Middle frontal gyrus (tissue), 1 donor: ENCODE results near the gene SLC25A25.

ENCODE experiments used
- DNase-seq: peaks from one replicate; pipeline ENCODE4 v3.0.0-alpha.2; 2015; ENCODE audit warnings: low spot score; ENCODE audit errors: extremely low spot score

Gene SLC25A25

DNA sequence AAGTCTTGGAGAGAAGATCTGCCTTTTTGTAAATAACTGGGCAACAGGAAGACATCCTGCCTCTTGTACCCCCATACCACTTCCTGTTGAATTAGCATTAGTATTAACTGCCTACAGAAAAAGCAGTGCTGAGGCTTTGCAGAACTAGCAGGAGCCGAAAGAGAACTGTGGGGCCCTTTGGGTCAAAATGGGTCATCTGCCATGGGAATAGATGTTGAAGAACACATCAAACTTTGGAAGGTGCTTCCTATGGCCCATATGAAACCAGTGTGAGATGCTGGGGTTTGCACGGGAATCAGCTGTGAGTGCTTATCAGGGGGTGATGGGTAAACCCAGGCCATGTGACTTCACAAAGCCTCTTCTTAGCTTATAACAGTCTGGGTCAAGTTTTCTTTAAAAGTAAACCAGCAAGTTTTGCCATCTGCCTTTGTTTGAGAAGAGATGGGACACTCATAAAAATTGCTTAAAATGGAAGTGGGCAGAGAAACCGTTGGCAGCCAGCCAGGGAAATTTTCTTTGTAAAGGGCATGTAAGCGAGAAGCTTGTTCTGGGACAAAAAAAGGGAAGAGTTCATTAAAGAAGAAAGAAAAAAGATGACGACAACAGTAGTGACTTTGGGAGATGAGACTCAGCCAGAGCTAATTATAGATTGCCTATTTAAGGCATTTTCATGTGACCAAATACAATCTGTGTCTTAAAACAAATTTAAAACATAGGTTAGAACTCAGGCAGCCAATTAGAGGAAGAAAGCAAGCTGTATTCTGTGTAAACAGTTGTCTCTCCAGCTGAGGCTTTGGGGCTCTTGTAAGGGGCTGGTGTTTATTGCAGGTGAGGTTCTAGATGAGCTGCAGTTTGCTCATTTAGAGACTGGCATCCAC, 4.4 kb downstream of the SLC25A25 start:
- peak; percentile 63 for DNase-seq

DNA sequence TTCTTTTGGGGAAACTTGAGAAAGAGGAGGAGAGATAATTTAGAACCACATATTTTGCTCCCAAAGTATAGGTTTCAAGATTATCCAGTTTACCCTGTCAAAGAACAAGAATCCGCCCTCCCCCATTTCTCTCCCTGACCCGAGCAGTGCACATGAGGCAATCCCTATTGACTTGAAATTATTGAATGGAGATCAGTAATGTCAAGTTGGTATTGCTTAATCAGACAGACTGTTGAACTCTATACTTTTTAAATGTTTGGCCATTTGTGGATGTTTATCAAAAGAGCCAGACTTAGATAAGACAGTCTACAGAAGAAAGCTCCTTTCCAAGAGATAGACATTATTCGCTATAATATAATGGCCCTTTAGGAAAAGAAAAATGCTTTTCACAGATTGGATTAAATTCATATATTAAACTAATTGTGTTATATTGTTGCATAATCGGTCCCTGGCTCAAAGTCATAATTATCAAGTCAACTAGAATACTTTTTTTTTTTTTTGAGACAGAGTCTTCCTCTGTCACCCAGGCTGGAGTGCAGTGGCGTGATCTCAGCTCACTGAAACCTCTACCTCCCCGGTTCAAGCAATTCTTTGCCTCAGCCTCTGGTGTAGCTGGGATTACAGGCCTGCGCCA, 5.3 kb downstream of the SLC25A25 start:
- no peak for DNase-seq

DNA sequence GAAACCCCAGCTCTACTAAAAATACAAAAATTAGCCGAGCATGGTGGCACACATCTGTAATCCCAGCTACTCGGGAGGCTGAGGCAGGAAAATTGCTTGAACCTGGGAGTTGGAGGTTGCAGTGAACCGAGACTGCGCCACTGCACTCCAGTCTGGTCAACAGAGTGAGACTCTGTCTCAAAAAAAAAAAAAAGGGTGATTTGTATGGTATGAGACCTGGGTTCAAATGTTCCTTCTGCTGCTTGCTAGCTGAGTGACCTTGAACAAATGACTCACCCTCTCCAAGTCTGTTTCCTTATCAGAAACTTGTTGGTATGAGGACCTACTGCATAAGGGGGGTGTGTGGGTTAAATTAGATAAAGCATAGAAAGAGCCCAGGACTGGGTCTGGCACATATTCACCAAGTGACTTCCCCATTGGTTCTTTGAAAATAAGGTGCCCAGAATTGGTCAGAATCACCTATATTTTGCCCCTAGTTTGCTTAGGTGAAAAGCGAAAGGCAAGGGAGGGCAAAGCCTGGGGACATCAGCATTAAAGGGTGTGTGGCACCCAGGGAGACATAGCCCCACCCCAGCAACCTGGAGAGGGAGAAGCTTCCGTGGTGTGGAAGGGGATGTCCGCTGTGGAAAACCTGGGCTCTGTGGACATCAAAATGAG, 9.9 kb downstream of the SLC25A25 start:
- DNase-seq: no peak

DNA sequence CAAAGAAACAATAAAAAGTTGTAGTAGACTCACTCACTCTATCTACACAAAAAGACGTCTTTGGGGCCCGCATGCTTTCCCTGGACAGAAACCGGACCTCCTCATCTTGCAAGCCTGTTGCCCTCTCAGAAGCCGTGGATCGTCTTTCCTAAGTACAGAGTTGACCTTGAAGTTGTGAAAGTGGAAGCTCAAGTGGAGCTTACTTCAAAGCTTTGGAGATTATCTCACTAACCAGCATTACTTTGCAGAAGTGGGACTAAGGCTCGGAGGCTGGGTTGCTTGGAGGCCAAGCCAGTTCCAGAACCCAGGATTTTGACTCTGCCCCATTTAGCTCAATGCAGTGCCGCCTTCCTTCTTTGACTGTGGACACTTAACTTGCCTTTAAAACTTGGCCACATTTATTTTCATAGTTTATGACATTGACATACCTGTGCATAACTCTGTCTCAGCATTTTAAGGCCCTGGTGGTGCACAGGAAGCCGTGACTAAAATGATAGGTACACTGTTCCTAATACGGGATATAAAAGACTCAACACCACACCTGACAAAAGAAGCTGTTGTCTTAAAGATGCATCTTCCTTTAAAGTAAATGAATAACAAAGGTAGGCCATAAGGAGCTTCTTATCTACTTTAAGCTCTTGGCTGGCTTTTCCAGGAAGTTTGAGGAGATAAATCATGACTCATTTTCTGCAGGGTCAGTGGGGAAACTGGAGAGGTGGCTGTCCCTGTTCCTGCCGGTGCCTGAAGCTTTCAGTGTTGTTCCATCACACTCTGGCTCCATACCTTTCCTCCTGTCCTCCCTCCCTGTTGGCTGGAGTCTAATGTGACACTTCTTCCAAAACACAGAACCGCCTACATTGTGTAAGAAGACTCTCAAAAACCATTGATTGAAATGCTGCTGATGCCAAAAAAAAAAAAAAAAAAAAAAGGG, 10.7 kb downstream of the SLC25A25 start:
- DNase-seq: no peak

DNA sequence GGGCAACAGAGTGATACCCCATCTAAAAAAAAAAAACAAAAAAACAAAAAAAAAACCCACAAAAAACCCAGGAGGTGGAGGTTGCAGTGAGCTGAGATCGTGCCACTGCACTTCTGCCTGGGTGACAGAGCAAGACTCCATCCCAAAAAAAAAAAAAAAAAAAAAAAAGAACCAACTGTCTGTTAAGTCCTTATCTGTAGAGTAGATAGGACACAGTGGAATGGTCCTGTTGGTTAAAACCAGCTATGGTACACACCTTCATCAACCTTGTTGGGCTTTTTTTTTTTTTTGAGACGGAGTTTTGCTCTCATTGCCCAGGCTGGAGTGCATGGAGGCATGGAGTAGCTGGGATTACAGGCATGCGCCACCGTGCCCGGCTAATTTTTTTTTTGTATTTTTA, 12.2 kb downstream of the SLC25A25 start:
- DNase-seq: no peak

DNA sequence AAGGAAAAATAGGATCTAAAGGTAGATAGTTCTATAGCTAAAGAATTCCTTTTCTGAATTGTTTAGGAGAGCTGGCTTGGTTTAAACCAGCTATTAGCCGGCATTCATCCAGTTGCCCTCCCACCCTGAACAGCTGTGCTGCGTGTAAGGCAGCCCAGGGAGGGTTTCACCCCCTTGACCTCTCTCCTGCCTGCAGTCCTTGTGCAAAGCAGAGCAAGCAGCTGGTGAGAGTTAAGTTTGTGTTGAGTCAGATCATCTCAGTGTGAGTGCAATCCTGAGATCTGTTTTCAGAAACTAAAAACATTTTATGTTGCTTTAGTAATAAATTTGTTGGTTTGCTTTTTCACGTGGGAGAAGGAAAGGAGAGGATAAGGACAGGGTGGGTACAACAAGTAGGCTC, 13.0 kb downstream of the SLC25A25 start:
- no peak for DNase-seq

DNA sequence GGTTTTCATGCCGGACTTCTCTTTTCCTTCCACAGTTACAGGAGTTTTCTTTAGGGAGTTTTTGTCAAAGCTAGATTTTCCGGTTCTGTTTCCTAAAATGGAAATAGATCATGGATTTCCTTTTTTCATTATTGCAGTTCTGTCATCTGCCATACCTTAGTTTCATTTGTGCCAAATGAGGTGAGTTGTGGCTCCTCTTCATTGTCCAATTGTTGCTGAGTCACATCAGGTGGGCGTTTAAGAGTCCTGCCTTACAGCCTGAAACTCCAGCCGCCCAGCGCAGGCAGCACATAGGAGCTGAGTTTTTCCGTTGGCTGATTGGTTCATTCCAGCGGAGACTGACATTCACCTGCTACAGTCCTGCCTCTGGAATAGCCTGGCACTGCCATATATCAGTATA, 14.1 kb downstream of the SLC25A25 start:
- DNase-seq: no peak

DNA sequence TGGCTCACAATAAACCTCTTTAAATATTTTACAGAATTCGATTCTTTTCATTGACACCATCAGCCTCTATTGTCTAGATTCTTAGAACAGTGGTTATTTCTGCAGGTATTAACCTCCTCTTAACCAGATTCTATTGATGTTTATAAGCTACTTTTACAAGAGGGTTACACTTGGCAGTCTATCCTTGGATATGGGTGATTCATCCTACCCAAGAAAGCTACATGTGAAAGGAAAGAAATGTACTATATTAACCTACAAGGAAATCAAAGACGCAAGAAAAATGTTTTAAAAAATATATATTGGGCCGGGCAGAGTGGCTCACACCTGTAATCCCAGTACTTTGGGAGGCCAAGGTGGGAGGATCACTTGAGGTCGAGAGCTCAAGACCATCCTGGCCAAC, 16.7 kb downstream of the SLC25A25 start:
- DNase-seq: no peak

DNA sequence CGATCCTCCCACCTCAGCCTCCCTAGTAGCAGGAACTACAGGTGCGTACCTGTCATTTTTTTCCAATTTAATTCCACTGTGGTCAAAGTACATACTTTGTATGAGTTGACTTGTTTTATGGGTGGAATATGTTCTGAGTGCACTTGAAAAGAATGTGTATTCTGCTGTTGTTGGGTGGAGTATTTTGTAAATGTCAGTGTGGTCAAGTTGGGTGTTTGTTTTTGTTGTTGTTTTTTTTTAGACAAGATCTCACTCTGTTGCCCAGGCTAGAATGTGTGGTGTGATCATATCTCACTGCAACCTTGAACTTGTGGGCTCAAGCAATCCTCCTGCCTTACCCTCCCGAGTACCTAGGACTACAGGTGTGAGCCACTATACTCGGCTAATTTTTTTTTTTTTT, 17.9 kb downstream of the SLC25A25 start:
- no peak for DNase-seq

DNA sequence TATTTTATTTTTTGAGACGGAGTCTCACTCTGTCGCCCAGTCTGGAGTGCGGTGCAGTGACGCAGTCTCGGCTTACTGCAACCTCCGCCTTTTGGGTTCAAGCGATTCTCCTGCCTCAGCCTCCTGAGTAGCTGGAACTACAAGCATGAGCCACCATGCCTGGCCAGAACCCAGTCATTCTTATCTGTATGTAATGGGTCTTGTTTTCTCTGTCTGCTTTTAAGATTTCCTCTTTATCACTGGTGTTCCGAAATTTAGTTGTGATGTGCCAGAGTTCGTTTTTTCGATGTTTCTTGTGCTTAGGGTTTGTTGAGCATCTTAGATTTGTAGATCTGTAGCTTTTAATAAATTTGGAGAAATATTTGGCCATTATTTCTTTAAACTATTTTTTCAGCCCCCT, 19.2 kb downstream of the SLC25A25 start:
- no peak for DNase-seq

DNA sequence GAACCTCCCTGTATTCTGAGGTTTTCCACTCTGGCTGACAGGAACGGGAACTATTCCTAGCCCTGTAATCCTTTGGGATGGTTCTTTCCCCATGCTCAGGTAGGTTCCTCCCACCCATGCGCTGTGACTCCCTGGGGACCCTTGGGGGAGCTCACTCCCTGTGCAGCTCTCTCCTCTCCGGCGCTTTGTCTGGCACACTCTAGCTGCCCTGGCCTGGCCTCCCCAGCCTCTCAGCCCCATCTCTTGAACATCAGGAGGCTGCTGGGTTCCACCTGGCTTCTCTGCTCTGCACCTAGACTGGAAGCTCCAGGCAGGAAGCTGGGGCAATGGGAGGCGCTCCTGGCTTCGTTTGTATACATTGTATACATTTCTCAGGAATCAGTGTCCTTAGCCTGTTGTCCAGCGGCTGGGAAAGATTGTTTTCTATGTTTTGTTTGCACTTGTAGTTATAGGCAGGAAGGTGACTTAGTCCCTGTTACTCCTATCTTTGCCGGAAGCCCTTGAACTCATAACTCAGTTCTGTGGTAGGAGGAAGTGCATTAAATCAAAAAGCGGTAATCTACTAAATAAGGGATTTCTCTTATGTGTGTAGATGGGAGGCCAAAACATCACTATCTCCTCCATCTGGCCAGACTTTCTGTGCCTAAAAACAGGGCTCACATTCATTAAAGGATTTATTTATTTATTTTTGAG, 20.4 kb downstream of the SLC25A25 start:
- DNase-seq: no peak

DNA sequence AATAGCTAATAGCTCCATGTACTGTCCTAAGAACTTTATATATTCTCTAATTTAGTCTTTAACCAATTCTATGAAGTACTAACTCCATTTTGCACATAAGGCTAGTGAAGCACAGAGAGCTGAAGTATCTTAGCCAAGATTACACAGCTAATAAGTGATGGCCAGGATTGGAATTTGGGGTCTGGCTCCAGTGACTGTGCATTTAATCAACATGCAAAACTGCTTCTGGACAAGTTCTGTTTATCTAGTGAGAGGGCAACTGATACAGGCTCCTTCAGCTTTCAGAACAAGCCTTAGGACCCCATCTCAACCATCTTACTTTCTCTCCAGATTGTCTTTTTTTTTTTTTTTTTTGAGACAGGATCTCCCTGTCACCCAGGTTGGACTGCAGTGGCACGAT, 21.3 kb downstream of the SLC25A25 start:
- DNase-seq: no peak

DNA sequence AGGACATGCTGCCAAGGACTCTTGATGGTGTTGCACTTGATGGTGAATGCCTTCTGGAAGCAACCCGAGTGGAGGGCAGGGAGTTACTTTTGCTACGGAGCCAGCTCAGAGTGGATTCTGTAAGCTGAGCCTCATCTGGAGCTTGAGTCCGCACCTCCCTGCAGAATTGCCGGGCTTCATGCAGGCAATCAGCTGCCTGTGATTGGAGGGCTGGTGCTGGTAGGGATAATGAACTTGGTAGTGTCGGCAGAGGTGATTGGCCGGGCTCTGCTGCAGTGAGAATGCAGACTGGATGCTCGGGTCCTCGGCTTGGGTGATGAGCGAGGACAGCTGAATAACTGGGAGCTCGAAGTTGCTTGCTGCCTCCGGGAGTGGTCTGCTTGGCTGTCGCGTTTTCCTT, 23.1 kb downstream of the SLC25A25 start:
- peak; percentile 84 for DNase-seq

DNA sequence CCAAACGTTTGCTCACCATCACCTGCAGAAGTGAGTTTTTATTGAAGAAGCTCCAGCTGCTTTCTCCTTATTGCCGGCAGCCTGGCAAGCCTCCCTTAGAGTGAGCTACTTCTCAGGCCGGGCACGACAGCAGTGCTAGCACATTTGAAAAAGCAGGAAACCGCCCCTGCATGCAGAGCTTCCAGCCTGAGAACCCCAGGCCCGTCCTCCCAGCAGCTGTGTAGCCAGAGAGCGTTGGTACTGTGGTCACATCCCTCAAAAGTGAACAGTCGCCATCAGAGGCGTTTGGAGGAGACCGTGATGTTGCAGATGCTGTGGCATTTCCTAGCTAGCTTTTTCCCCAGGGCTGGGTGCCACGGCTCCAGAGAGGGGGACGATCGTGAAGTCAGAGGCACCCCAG, 23.5 kb downstream of the SLC25A25 start:
- DNase-seq: no peak

DNA sequence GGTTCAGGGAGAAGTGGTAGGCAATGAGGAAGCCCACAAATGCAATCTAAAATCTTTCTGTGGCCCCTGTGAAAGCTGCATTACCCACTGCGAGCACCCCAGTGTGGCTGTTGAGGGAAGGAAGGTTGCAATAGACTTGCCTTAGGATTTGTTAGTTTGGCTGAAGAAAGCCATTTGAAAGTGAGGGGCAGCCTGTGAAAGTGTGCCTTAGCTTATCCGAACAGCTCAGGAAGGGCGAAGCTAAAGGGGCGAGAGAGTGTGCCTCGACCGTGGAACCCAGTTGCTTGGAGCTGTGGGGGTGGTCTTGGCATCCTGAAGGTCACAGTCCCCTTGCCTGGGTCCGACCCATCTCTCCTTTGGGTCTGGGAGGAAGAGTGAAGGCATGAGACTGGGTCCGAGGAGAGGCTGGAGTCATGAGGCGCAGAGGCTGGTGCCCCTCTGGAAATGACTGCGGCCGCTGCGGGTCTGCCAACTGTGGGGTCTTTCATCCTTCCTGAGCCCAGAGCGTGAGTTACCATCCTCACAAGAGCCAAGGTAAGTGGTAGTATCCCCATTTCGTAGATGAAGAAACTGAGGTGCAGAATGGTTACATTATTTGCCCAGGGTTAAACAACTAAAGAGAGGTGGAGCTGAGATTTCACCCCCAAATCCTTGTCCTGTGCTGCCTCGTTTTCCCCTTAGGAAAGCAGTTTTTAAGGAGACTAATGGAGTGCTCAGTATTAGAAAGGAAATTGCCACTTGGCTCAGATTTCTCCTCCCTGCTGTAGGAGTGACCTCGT, 24.4 kb downstream of the SLC25A25 start:
- DNase-seq: no peak

DNA sequence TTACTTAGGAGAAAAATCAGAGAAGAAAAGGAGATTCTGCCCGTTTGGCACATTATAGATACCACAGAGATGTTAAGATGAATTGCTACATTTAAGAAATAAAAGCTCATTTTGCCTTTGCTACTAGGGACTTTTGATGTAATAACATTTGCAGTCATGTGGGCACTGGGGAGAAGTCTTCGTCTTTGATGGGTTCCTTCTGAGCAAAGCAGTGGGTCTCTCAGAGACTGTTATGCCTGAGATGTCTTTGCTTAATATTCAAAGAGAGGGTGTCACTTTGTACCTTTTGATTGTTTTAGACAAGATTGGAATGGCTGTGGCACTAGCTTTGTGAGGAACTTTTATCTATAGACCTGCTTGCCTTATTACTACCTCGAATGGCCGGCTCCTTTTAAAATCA, 25.0 kb downstream of the SLC25A25 start:
- DNase-seq: no peak

DNA sequence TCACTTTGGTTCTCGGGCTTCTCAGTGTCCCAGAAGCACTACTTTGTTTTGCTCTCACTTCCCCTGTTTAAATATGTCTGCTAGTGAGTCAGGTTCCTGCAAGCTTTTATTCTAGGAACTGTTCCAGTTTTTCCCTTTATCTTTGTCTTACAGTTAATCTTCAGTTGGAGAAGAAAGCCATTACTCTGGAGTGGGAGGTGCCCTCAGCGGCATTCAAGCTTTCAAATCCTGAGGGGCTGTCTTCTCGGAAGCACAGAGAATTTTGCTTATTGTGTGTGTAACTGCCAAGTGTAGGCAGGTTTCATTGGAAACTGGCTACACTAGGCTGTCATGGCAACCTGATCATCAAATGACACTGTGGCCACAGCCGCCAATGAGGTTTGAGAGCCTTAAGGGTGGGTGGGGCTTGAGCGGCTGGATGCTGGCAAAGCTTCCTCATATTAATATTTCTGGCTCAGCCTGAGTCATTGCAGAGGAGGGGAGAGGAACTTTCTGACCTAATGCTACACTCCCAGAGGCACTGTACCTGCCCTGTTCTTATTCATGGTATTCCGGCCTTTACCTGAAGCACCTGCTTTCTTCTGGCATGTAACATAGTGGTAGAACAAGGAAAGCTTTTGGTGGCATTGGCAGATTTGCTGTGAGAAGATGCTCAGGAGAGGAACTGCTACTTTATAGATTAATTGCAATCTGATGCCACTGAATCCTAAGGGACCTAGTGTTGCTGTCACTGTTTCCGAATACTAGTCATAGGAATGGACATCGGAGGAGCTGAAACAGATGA, 26.3 kb downstream of the SLC25A25 start:
- peak; percentile 89 for DNase-seq

DNA sequence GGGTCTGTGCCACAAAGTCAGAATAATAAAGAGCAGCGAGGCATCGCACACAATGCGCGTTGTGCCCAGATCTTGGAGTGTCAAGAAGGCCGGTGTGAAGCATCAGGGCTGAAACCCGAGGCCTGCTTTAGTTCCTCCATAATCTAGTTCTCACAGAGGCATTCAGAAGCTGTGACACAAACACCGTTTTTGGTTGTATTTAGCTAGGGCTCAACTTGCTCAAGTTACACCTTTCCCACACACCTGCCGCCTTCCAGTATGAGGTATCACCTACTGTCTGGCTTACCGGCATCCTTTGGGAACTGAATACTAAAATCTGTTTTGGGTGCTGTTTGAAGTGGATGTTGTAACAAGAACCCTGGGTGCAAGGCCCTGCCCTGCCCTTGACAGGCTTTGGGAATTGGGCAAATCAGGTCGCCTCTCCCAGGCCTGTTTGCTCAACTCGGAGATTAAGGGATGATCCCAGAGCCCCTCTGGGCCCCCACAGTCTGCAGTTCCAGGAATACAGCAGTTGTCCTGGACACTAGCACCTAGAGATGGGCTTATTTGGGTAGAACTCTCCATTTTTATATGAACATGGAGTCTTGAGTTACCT, 27.0 kb downstream of the SLC25A25 start:
- no peak for DNase-seq
